Amniotic stem cell (primary cell): ENCODE measurements around the gene YPEL1.

Source experiments
- DNase-seq: peaks from one replicate; lab custom pipeline; 2025; lab: John Stamatoyannopoulos, UW

Gene YPEL1

DNA sequence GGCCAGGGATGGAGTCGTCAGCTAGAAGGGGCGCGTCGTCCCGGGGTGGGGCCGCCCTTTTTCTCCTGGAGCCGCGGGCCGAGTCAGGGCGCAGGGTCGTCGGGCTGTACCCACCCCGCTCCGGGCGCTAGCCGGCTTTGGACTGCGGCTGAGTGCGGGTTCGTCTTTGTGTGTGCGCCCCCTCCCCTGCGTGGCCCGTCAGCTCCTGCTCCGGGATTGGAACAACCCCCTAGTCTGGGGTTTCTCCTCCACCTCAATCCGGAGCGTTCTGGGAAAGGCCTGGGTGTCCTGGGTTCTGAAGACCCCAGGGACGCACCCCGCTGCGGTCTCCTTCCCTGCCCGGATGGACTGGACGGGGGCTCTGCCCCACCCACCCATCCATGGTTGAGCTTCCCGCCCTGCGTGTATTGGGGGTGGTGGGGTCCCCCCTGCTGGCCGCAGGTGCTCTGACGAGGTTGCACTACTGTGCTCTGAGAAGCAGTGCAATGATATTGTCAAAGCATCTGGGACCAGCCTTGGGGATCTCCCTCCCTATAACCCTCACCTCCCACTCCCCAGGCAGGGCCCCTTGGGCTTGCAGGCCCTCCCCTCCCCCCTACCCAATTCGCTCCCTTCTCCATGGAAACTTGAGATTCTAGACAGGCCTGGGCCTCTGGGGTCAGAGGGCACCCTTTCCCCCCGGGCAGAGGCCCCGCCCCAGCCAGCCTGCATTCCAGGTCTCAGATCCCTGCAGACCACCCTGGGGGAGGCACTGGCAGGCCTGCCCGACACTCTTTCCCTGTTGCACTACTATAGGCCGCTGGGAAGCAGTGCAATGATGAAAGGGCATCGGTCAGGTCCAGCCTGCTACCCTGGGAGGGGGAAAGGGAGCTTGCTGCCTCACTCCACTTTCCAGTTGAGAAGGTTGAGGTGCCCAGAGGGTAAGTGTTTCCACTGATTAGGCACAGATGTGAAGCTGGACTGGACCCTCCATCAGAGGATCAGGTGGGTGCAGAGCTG, 82.7 kb downstream of the YPEL1 start:
- DNase-seq = no peak

DNA sequence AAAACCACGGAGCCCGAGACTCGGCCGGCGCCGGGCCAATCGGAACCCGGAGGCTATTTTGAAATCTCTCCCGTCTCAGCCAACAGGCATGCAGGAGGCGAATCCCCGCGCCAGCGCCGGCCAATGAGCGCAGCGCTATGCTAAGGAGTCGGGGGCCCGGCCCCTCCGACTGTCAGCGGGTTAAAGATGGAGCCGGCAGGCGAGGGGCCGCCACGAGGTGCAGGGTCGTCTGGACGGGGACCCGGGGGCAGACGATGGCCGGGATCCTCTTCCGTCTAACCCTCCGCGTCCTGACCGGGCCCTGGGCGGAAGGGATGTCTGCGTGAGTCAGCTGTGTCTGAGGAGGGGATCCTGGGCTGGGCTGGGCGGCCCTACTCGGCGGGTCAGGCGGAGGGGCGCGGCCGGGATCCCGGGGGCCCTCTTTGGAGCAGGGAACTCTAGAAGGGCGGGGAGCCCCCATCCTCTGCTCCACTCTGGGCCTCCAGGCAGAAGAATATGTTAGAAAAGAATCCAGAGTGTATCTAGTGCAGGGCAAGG, 83.5 kb downstream of the YPEL1 start:
- DNase-seq = peak; percentile 76

DNA sequence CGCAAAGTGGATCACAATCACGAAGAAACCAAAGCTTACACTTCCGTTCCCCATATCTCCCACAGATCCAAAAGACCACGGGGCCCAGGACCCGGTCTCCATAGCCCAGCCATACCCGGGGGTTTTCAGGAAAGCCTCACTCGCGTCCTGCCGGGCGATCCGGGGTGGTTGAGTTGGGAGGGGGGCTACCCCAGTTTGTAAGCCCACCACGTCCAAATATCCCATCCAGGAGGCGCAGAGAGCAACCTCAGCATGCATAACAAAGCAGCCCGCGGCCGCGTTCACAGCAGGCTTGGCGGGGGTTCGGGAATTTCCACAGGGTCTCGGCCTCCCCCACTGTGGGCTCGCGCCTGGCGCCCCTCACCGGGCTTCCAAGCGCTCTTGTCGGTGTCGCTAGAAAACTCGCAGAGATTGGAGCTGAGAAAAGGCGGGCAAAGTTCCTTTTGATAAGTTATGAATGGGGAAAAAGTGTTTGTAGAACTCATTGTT, 84.0 kb downstream of the YPEL1 start:
- DNase-seq = no peak

DNA sequence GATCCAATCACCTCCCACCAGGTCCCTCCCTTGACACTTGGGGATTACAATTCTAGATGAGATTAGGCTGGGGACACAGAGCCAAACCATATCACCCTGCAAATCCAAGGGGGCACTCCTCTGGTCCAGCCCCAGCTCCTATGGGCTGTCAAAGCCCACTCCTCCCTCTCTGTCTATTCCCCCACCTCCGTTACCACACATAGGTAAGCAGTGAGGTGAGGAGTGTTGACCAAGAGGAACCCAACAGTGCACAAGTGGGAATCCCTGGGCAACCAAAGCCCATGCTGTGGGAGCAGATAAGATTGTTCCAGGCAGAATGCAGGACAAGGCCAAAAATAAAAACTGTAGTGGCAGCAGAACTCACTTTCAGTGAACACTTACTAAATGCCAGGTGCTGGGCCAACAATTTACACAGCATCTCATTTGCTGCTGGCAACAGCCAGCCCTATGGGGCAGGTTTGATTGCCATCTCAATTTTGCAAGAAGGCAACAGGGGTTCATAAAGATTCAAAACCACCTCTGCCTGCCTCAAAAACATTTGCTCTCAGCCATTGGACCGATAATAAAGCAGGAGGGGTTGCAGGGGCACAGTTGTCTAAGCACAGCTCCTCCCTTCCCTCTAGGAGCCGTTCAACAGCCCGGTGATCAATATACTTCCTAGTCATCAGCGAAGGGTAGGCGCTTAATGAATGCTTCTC, 84.6 kb downstream of the YPEL1 start:
- DNase-seq = no peak

DNA sequence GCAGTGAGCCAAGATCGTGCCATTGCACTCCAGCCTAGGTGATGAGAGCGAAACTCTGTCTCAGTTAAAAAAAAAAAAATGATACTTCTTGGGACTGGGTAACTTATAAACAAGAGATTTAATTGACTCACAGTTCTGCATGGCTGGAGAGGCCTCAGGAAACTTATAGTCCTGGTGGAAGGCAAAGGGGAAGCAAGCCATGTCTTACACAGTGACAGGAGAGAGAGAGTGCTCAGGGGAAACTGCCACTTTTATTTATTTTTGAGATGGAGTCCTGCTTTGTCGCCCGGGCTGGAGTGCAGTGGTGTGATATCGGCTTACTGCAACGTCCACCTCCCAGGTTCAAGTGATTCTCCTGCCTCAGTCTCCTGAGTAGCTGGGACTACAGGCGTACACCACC, 85.3 kb downstream of the YPEL1 start:
- DNase-seq = no peak
